HCT116 (cell line): ENCODE data around the gene SPATC1L. TPM values are rescaled to one million over a fixed set of nuclear protein-coding genes. Genes with fewer than 3 reads are reported as not detected.

Experiments used
- ATAC-seq: fragments of 200-7000 bp; cut with Tn5 transposase; 2 replicates; pipeline ENCODE4 v1.9.1; 2020; ENCODE audit warnings: mild to moderate bottlenecking, moderate library complexity
- BruUV-seq: library from RNA; stranded (reverse); fragments of 400-500 nt; replicated peaks from 2 replicates; lab custom pipeline; 2021; lab: Mats Ljungman, UMichigan
- CTCF ChIA-PET: fragments of 300-600 bp; sonication (Branson Sonifier 250); formaldehyde crosslinking; loops from one replicate; lab custom pipeline; 2021; ENCODE audit warnings: antibody characterized with exemption; lab: Charles Lee
- POLR2A ChIA-PET: fragments of 300-600, 350-600 bp; sonication (Branson Sonifier 250); formaldehyde crosslinking; loops from one replicate; lab custom pipeline; 2021; ENCODE audit warnings: antibody characterized with exemption; lab: Charles Lee
- RAD21 ChIA-PET, 2 experiments: fragments of 300-600 bp; sonication (Branson Sonifier 250); formaldehyde crosslinking; loops; one replicate each; lab custom pipeline; 2023; ENCODE audit warnings: low total read pairs in 2 of 2; ENCODE audit not compliant: uncharacterized antibody in 2 of 2, unreplicated experiment in 2 of 2, low non-redundant PET in 1 of 2; lab: Charles Lee
- DNase-seq: peaks from one replicate; pipeline ENCODE4 v3.0.0-alpha.2; 2010; ENCODE audit warnings: low read depth, low spot score
- H2AFZ ChIP-seq: fragments of 200-600 bp; shearing (Covaris generic), sonication (generic); 2 replicates; pipeline ENCODE4 v1.6.1; 2017; ENCODE audit warnings: low read depth, mixed run types, mixed read lengths, antibody characterized with exemption, low read length; ENCODE audit not compliant: poor library complexity, severe bottlenecking
- H3K27ac ChIP-seq: 2 replicates; pipeline ENCODE4 v1.5.1; 2012; ENCODE audit warnings: low read depth, low read length
- H3K27me3 ChIP-seq: fragments of 200-600 bp; sonication (generic); 2 replicates; pipeline ENCODE4 v1.6.1; 2016; ENCODE audit warnings: mixed run types, low read length, mixed read lengths; ENCODE audit not compliant: insufficient read depth
- H3K36me3 ChIP-seq, 2 experiments: fragments of 200-500 bp in 1 of 2; fragments of 200-600 bp in 1 of 2; sonication (Bioruptor generic) in 1 of 2; sonication (generic) in 1 of 2; 2 replicates each; pipeline versions ENCODE4 v1.5.1 to v1.6.1; 2014 to 2016; ENCODE audit warnings: low read length in 2 of 2, inconsistent platforms in 1 of 2, mixed read lengths in 1 of 2, mixed run types in 1 of 2; ENCODE audit not compliant: insufficient read depth in 2 of 2, control insufficient read depth in 1 of 2
- H3K4me1 ChIP-seq, 2 experiments: fragments of 200-600 bp in 1 of 2; sonication (generic) in 1 of 2; 2 replicates each; pipeline versions ENCODE4 v1.5.1 to v1.6.1; 2012 to 2017; ENCODE audit warnings: low read length in 2 of 2, inconsistent platforms in 1 of 2, mild to moderate bottlenecking in 1 of 2, mixed read lengths in 1 of 2, mixed run types in 1 of 2, moderate library complexity in 1 of 2; ENCODE audit not compliant: insufficient read depth in 2 of 2, control insufficient read depth in 1 of 2
- H3K4me2 ChIP-seq: fragments of 200-600 bp; sonication (generic); 2 replicates; pipeline ENCODE4 v1.6.1; 2017; ENCODE audit warnings: mixed run types, low read length, mixed read lengths
- H3K4me3 ChIP-seq, 2 experiments: fragments of 200-600 bp in 1 of 2; sonication (generic) in 1 of 2; replicated peaks in 1 of 2; 2 replicates each; pipeline ENCODE4 v1.5.1; 2011 to 2016; ENCODE audit warnings: low read length in 2 of 2, control low read depth in 1 of 2, low read depth in 1 of 2, mild to moderate bottlenecking in 1 of 2, mixed read lengths in 1 of 2, mixed run types in 1 of 2
- H3K79me2 ChIP-seq: fragments of 200-600 bp; sonication (generic); 2 replicates; pipeline ENCODE4 v1.6.1; 2017; ENCODE audit warnings: mild to moderate bottlenecking, mixed run types, low read length, moderate library complexity, mixed read lengths; ENCODE audit not compliant: insufficient read depth
- H3K9ac ChIP-seq: fragments of 200-600 bp; sonication (generic); 2 replicates; pipeline ENCODE4 v1.6.1; 2016; ENCODE audit warnings: low read length, mixed read lengths
- H3K9me2 ChIP-seq: fragments of 200-600 bp; sonication (generic), shearing (Covaris generic); 2 replicates; pipeline ENCODE4 v1.6.1; 2017; ENCODE audit warnings: mixed run types, mild to moderate bottlenecking, moderate library complexity; ENCODE audit not compliant: insufficient read depth
- H3K9me3 ChIP-seq, 2 experiments: fragments of 200-500 bp in 1 of 2; fragments of 200-600 bp in 1 of 2; sonication (Bioruptor generic) in 1 of 2; sonication (generic) in 1 of 2; 2 replicates each; pipeline ENCODE4 v1.6.1; 2014 to 2017; ENCODE audit warnings: low read length in 2 of 2, mixed read lengths in 2 of 2, inconsistent platforms in 1 of 2, low read depth in 1 of 2, mild to moderate bottlenecking in 1 of 2, mixed run types in 1 of 2, moderate library complexity in 1 of 2; ENCODE audit not compliant: control insufficient read depth in 1 of 2, insufficient read depth in 1 of 2
- H4K20me1 ChIP-seq: fragments of 200-600 bp; sonication (generic), shearing (Covaris generic); 2 replicates; pipeline ENCODE4 v1.6.1; 2017; ENCODE audit warnings: mixed run types, mild to moderate bottlenecking, moderate library complexity; ENCODE audit not compliant: insufficient read depth
- CEBPB ChIP-seq: IDR thresholded peaks from 2 replicates; pipeline ENCODE4 v1.6.1; 2012; ENCODE audit warnings: low read depth
- RAD21 ChIP-seq: IDR thresholded peaks from 2 replicates; pipeline ENCODE4 v1.6.1; 2012; ENCODE audit warnings: low read depth, mild to moderate bottlenecking
- intact Hi-C: fragments of 100-400 bp; cut with micrococcal nuclease; formaldehyde crosslinking; loops from 2 replicates; pipeline ENCODE4 v1.10.0; 2022
- total RNA-seq: library from RNA; stranded (reverse); gene quantifications from one replicate; pipeline ENCODE4 v1.2.1, GENCODE V29; 2021; ENCODE audit not compliant: unreplicated experiment
- TF ChIP-seq, protein P1 (sequence below): IDR thresholded peaks from 2 replicates; pipeline ENCODE4 v1.6.1; 2012; ENCODE audit warnings: low read depth

SPATC1L gene
- total RNA-seq, 1 experiment from 2014 or later: 1.3 TPM

DNA sequence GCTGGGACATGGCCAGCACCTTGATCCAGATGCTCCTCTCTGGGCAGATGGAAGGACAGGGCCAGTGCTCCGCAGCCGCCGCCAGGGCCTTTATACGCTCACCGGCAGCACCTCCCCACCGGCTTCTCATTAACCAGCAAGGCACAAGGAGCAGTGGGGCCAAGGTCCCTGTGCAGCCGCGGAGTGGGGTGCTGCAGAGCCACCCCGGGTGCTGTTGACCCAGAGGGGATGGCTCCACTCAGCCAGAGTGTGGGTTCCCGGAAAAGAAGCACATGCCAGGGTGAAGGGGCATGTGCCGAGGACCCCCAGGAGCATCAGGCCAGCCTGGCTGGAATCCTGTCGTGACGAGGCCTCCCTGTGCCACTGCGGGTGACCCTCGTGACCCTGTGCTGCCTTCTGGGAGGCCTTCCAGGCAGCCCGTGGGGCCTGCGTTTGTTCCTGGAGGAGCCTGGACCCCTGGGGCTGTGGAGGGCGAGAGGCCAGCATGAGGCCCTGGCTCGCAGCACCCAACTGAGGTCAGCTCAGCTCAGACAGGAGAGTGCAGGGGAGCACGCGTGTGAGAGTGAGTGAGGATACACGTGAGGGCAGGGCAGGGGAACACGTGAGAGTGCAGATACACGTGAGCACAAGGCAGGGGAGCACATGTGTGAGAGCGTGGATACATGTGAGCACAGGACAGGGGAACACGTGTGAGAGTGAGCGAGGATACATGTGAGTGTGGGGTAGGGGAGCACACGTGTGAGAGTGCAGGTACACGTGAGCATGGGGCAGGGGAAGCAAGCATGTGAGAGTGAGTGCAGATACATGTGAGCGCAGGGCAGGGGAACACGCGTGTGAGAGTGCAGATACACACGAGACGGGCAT is 28.5 kb downstream of the SPATC1L start, which contains the start of gene FTCD:
TSS of gene FTCD (minus strand) at position 66 of the 864 bp plus-strand sequence. CDS start at position 10, 56 bp downstream.
- Histone ChIP-seq H3K9me2 (no peaks in the 10 kb centered on the region), H2AFZ (no peak within 1 kb of the TSS), H3K27me3 (no peaks in the 10 kb centered on the region), H3K9ac (no peak within 1 kb of the TSS), H4K20me1 (no peaks in the 10 kb centered on the region), H3K27ac (no peak within 1 kb of the TSS), H3K4me3 (no peak within 1 kb of the TSS), H3K36me3 (no peaks in the 10 kb centered on the region), H3K79me2 (no peaks in the 10 kb centered on the region), H3K4me1 (peaks cover 7 to 8% of the 10 kb centered on the region in 2 experiments; a peak in 3 of 4 replicates), H3K4me2 (no peak within 1 kb of the TSS), H3K9me3 (no peaks in the 10 kb centered on the region)
- CTCF ChIA-PET: no interaction called here
- DNase-seq: no peak
- RAD21 ChIA-PET: no interaction called here
- no peak for ATAC-seq
- intact Hi-C loops: no loop called here
- TF ChIP-seq CEBPB (no peak), RAD21 (no peak)
- TF ChIP-seq, protein P1, sequence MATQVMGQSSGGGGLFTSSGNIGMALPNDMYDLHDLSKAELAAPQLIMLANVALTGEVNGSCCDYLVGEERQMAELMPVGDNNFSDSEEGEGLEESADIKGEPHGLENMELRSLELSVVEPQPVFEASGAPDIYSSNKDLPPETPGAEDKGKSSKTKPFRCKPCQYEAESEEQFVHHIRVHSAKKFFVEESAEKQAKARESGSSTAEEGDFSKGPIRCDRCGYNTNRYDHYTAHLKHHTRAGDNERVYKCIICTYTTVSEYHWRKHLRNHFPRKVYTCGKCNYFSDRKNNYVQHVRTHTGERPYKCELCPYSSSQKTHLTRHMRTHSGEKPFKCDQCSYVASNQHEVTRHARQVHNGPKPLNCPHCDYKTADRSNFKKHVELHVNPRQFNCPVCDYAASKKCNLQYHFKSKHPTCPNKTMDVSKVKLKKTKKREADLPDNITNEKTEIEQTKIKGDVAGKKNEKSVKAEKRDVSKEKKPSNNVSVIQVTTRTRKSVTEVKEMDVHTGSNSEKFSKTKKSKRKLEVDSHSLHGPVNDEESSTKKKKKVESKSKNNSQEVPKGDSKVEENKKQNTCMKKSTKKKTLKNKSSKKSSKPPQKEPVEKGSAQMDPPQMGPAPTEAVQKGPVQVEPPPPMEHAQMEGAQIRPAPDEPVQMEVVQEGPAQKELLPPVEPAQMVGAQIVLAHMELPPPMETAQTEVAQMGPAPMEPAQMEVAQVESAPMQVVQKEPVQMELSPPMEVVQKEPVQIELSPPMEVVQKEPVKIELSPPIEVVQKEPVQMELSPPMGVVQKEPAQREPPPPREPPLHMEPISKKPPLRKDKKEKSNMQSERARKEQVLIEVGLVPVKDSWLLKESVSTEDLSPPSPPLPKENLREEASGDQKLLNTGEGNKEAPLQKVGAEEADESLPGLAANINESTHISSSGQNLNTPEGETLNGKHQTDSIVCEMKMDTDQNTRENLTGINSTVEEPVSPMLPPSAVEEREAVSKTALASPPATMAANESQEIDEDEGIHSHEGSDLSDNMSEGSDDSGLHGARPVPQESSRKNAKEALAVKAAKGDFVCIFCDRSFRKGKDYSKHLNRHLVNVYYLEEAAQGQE: no peak
- no TSS peak for BruUV-seq
- POLR2A ChIA-PET: no interaction called here
